ENCODE data around the gene RNF114. TPM values are rescaled to one million over a fixed set of nuclear protein-coding genes. Genes with fewer than 3 reads are reported as not detected.
"Not testable (repeated sequence)": the region's sequence is repeated elsewhere in the genome, so short reads cannot be mapped to it uniquely, and the experiment has no call there.

Gene RNF114
- total and polyA plus RNA-seq, 7 donors, result 30.8 to 104 (median 79.7) TPM

- Histone ChIP-seq H3K4me3 (no peak overlapping the region), H3K9me3 (no peaks in the 10 kb centered on the region), H3K36me3 (ENCODE audit: insufficient read depth in 1 of 2, low read depth in 1 of 2) (no peaks in the 10 kb centered on the region), H3K4me1 (no peaks in the 10 kb centered on the region), H3K27ac (no peak overlapping the region), H3K27me3 (ENCODE audit: insufficient read depth in 3 of 3, low read length in 2 of 3) (no peaks in the 10 kb centered on the region)
- WGBS, 3 donors, result 60 to 79% (median 70%) methylated on average over 2 of the region's 2 CpGs
- ATAC-seq (no peak), DNase-seq (no peak)
- intact Hi-C loops (cut with DNase I), result loop anchor here (5.0 kb wide), 2 partner anchors 201 to 206 kb away; no protein-coding TSS in a partner anchor
- TF ChIP-seq CTCF (IDR thresholded peaks at IDR 0.05), result no peak
Observed at GRCh38 chr20:49976542-49976941, 40.3 kb downstream of the RNF114 start.

GRCh38 chr20:49977740-49978139, 41.5 kb downstream of the RNF114 start:
- not testable (repeated sequence) for ATAC-seq; DNase-seq; H3K36me3 ChIP-seq (ENCODE audit: insufficient read depth in 1 of 2, low read depth in 1 of 2); H3K4me3 ChIP-seq; H3K4me1 ChIP-seq; H3K9me3 ChIP-seq; H3K27ac ChIP-seq; H3K27me3 ChIP-seq (ENCODE audit: insufficient read depth in 3 of 3, low read length in 2 of 3)
- intact Hi-C loops (cut with DNase I), result loop anchor here (2.0 to 5.0 kb wide), 3 partner anchors 93 to 205 kb away; no protein-coding TSS in a partner anchor
- 91 to 98% (median 96%) methylated on average over 2 of the region's 2 CpGs for WGBS, 3 donors

GRCh38 chr20:49978685-49979029, 42.5 kb downstream of the RNF114 start:
- peak overlapping the region; percentile 59 for H3K4me3 ChIP-seq

GRCh38 chr20:49979030-49979832, 43.0 kb downstream of the RNF114 start:
- Histone ChIP-seq H3K4me1 (peaks cover 18% of the 10 kb centered on the region), H3K4me3 (peak overlapping the region; percentile 59), H3K36me3 (ENCODE audit: insufficient read depth in 1 of 2, low read depth in 1 of 2) (no peaks in the 10 kb centered on the region), H3K27me3 (ENCODE audit: insufficient read depth in 3 of 3, low read length in 2 of 3) (no peaks in the 10 kb centered on the region), H3K9me3 (no peaks in the 10 kb centered on the region), H3K27ac (no peak overlapping the region)
- 21 to 24% (median 22%) methylated on average over 34 to 37 of the region's 37 CpGs for WGBS, 3 donors
- intact Hi-C loops (cut with DNase I), result loop anchor here (2.0 to 5.0 kb wide), 3 partner anchors 92 to 203 kb away; no protein-coding TSS in a partner anchor
- peak; percentile 100 for TF ChIP-seq CTCF (IDR thresholded peaks at IDR 0.05)
- peak; percentile 62 to 72 (median 68) for ATAC-seq
- peak in 1 of 2 donors; percentile 65 for DNase-seq

More at GRCh38 chr20:49978685-49979029, 42.5 kb downstream of the RNF114 start:
- Histone ChIP-seq H3K4me1 (peaks cover 12% of the 10 kb centered on the region), H3K36me3 (ENCODE audit: insufficient read depth in 1 of 2, low read depth in 1 of 2) (no peaks in the 10 kb centered on the region), H3K9me3 (no peaks in the 10 kb centered on the region), H3K27ac (no peak overlapping the region), H3K27me3 (ENCODE audit: insufficient read depth in 3 of 3, low read length in 2 of 3) (no peaks in the 10 kb centered on the region)
- intact Hi-C loops (cut with DNase I), result loop anchor here (2.0 to 5.0 kb wide), 3 partner anchors 92 to 204 kb away; no protein-coding TSS in a partner anchor
- 76 to 78% (median 77%) methylated on average over 3 of the region's 3 CpGs for WGBS, 3 donors
- TF ChIP-seq CTCF (IDR thresholded peaks at IDR 0.05), result no peak
- ATAC-seq (no peak), DNase-seq (no peak)

GRCh38 chr20:49980140-49981008, 44.2 kb downstream of the RNF114 start:
- no peak for ATAC-seq
- WGBS, 3 donors, result 78 to 84% (median 83%) methylated on average over 11 of the region's 11 CpGs
- Histone ChIP-seq H3K4me3 (no peak overlapping the region), H3K4me1 (peaks cover 30% of the 10 kb centered on the region), H3K9me3 (no peaks in the 10 kb centered on the region), H3K36me3 (ENCODE audit: insufficient read depth in 1 of 2, low read depth in 1 of 2) (no peaks in the 10 kb centered on the region), H3K27me3 (ENCODE audit: insufficient read depth in 3 of 3, low read length in 2 of 3) (no peaks in the 10 kb centered on the region), H3K27ac (no peak overlapping the region)
- DNase-seq, result no peak
- intact Hi-C loops (cut with DNase I), result loop anchor here in 1 of 2 donors (1.0 to 5.0 kb wide), 3 partner anchors 91 to 187 kb away; no protein-coding TSS in a partner anchor
- TF ChIP-seq CTCF (IDR thresholded peaks at IDR 0.05), result no peak

All from psoas muscle (tissue), 8 donors.